GM12878 (cell line): ENCODE results near the gene LYZL1. TPM values are rescaled to one million over a fixed set of nuclear protein-coding genes. Genes with fewer than 3 reads are reported as not detected.

Experiments
- ATAC-seq: fragments of 200-7000 bp; cut with Tn5 transposase; 3 replicates; pipeline ENCODE4 v1.9.1; 2020; ENCODE audit warnings: mild to moderate bottlenecking, moderate library complexity
- BruUV-seq: library from RNA; stranded (reverse); fragments of 400-500 nt; replicated peaks from 2 replicates; lab custom pipeline; 2021; lab: Mats Ljungman, UMichigan
- CTCF ChIA-PET: fragments of 300-600 bp; sonication (Branson Sonifier 250); formaldehyde crosslinking; extraction: SDS; loops from one replicate; lab custom pipeline; 2021; ENCODE audit warnings: inconsistent platforms; lab: Yijun Ruan, JAX
- POLR2A ChIA-PET: fragments of 350-600 bp; formaldehyde crosslinking; extraction: SDS; loops from one replicate; lab custom pipeline; 2021; ENCODE audit warnings: inconsistent platforms; lab: Charles Lee
- RAD21 ChIA-PET: fragments of 300-600 bp; sonication (Branson Sonifier 250); formaldehyde crosslinking; loops from one replicate; lab custom pipeline; 2023; ENCODE audit warnings: antibody characterized with exemption; ENCODE audit not compliant: unreplicated experiment; lab: Charles Lee
- SMC1A ChIA-PET: fragments of 300-600 bp; sonication (Branson Sonifier 250); formaldehyde crosslinking; loops from one replicate; lab custom pipeline; 2023; ENCODE audit not compliant: unreplicated experiment, uncharacterized antibody; lab: Charles Lee
- DNase-seq: peaks from one replicate; pipeline ENCODE4 v3.0.0-alpha.2; 2011; ENCODE audit warnings: low read depth, low spot score
- FAIRE-seq: peaks from 3 replicates; lab custom pipeline; 2011; peaks lifted over from hg19 to GRCh38; lab: Jason Lieb, UNC
- H2AFZ ChIP-seq: 2 replicates; pipeline ENCODE4 v1.6.0; 2011; ENCODE audit warnings: low read depth, low read length, control low read depth; ENCODE audit not compliant: control insufficient read depth
- H3K27ac ChIP-seq: 2 replicates; pipeline ENCODE4 v1.5.1; 2011; ENCODE audit warnings: control low read depth; ENCODE audit not compliant: control insufficient read depth, insufficient read depth
- H3K27me3 ChIP-seq, 2 experiments: replicated peaks in 1 of 2; 2 replicates each; pipeline versions ENCODE4 v1.6.0 to v1.6.1; 2011; ENCODE audit warnings: low read length in 1 of 2; ENCODE audit not compliant: control insufficient read depth in 2 of 2, insufficient read depth in 2 of 2
- H3K36me3 ChIP-seq, 2 experiments: 2 replicates each; pipeline ENCODE4 v1.5.1; 2011; ENCODE audit warnings: low read length in 1 of 2; ENCODE audit not compliant: control insufficient read depth in 2 of 2, insufficient read depth in 2 of 2
- H3K4me1 ChIP-seq: 2 replicates; pipeline ENCODE4 v1.6.1; 2011; ENCODE audit warnings: mild to moderate bottlenecking, low read length, moderate library complexity, mixed read lengths; ENCODE audit not compliant: control insufficient read depth, insufficient read depth
- H3K4me2 ChIP-seq: 2 replicates; pipeline ENCODE4 v1.6.0; 2011; ENCODE audit warnings: control low read depth; ENCODE audit not compliant: control insufficient read depth, insufficient read depth
- H3K4me3 ChIP-seq: fragments of 200-600 bp; sonication (generic); 2 replicates; pipeline ENCODE4 v1.5.1; 2016
- H3K79me2 ChIP-seq: 2 replicates; pipeline ENCODE4 v1.6.0; 2011; ENCODE audit warnings: low read length; ENCODE audit not compliant: control insufficient read depth, insufficient read depth
- H3K9ac ChIP-seq: 2 replicates; pipeline ENCODE4 v1.8.0; 2011; ENCODE audit warnings: low read length, control low read depth, mixed read lengths; ENCODE audit not compliant: control insufficient read depth, insufficient read depth
- H3K9me3 ChIP-seq: replicated peaks from 3 replicates; pipeline ENCODE4 v1.5.1; 2011; ENCODE audit warnings: mild to moderate bottlenecking, low read length; ENCODE audit not compliant: control insufficient read depth, insufficient read depth
- H4K20me1 ChIP-seq: 2 replicates; pipeline ENCODE4 v1.6.0; 2011; ENCODE audit not compliant: control insufficient read depth, insufficient read depth
- BRCA1 ChIP-seq: IDR thresholded peaks from 2 replicates; pipeline ENCODE4 v1.6.1; 2011; ENCODE audit warnings: low read depth, low read length, improper control_type of control experiment
- CREB1 ChIP-seq: IDR thresholded peaks from 2 replicates; pipeline ENCODE4 v1.6.1; 2012; ENCODE audit warnings: low read depth, mild to moderate bottlenecking, inconsistent platforms
- GATAD2B ChIP-seq: fragments of 450-650 bp; conservative IDR thresholded peaks from 2 replicates; pipeline ENCODE4 v1.6.1; 2017; ENCODE audit warnings: low read depth, mild to moderate bottlenecking, moderate library complexity
- KAT2A ChIP-seq: conservative IDR thresholded peaks from 2 replicates; pipeline ENCODE4 v1.6.1; 2011; ENCODE audit warnings: low read depth, low read length; ENCODE audit not compliant: control insufficient read depth
- KDM1A ChIP-seq: fragments of 200-600 bp; sonication (generic); IDR thresholded peaks from 2 replicates; pipeline ENCODE4 v1.6.1; 2016; ENCODE audit warnings: borderline replicate concordance
- MLLT1 ChIP-seq: fragments of 450-650 bp; IDR thresholded peaks from 2 replicates; pipeline ENCODE4 v1.6.1; 2016; ENCODE audit warnings: mild to moderate bottlenecking
- NFYA ChIP-seq: IDR thresholded peaks from 2 replicates; pipeline ENCODE4 v1.6.1; 2011; ENCODE audit warnings: low read depth, mild to moderate bottlenecking, low read length, improper control_type of control experiment, borderline replicate concordance
- NRF1 ChIP-seq: conservative IDR thresholded peaks from 2 replicates; pipeline ENCODE4 v1.6.1; 2011; ENCODE audit warnings: mild to moderate bottlenecking, low read depth, low read length, improper control_type of control experiment
- RAD21 ChIP-seq: IDR thresholded peaks from 2 replicates; pipeline ENCODE4 v1.6.1; 2011; ENCODE audit warnings: mild to moderate bottlenecking, low read depth, low read length, moderate library complexity; ENCODE audit not compliant: insufficient read depth
- RFX5 ChIP-seq: IDR thresholded peaks from 2 replicates; pipeline ENCODE4 v1.6.1; 2011; ENCODE audit warnings: low read depth, low read length, improper control_type of control experiment
- SMAD5 ChIP-seq: IDR thresholded peaks from 2 replicates; pipeline ENCODE4 v1.6.1; 2016; ENCODE audit warnings: antibody characterized with exemption, low read depth
- SMARCA5 ChIP-seq: fragments of 450-650 bp; IDR thresholded peaks from 2 replicates; pipeline ENCODE4 v1.6.1; 2017; ENCODE audit warnings: mild to moderate bottlenecking
- SMC3 ChIP-seq: IDR thresholded peaks from 2 replicates; pipeline ENCODE4 v1.6.1; 2011; ENCODE audit warnings: low read length, improper control_type of control experiment, borderline replicate concordance
- YY1 ChIP-seq: IDR thresholded peaks from 2 replicates; pipeline ENCODE4 v1.6.1; 2011; ENCODE audit warnings: low read depth, mild to moderate bottlenecking, low read length
- ZBTB40 ChIP-seq: fragments of 450-650 bp; IDR thresholded peaks from 2 replicates; pipeline ENCODE4 v1.6.1; 2016; ENCODE audit warnings: mild to moderate bottlenecking, moderate library complexity, borderline replicate concordance
- WGBS: methylation state at CpG from one replicate; pipeline ENCODE4 v1.1.6; 2016; ENCODE audit warnings: low lambda C conversion rate; ENCODE audit not compliant: insufficient replicate concordance, insufficient coverage; ENCODE audit errors: missing lambda C conversion rate; 5-methylcytosine and 5-hydroxymethylcytosine counted together
- in situ Hi-C: fragments of 300-500 bp; cut with MboI; formaldehyde crosslinking; loops from 9 replicates; pipeline ENCODE4 v1.14.3; 2018; ENCODE audit warnings: mixed read lengths
- intact Hi-C: fragments of 100-400 bp; cut with micrococcal nuclease; formaldehyde crosslinking; loops from one replicate; pipeline ENCODE4 v1.14.2; 2022; ENCODE audit not compliant: unreplicated experiment
- polyA plus RNA-seq, 11 experiments: library from polyadenylated mRNA; depleted of rRNA in 4 of 11; unstranded in 6 of 11; stranded (reverse) in 5 of 11; fragments of >200 nt; fragmentation: Nextera tagmentation in 4 of 11; fragmentation: Illumina TruSeq in 1 of 11; extraction: Ambion mirVana in 4 of 11; extraction: Trizol in 1 of 11; gene quantifications; 1 replicate in 1 of 11; 2 replicates in 10 of 11; pipeline versions ENCODE4 v1.2.1 to v1.2.3, GENCODE V29; 2011 to 2016; ENCODE audit warnings: inconsistent platforms in 2 of 11, missing spikeins in 2 of 11, low read depth in 1 of 11
- total RNA-seq, 4 experiments: library from RNA; depleted of rRNA in 3 of 4; stranded (reverse); fragments of >200 nt in 3 of 4; fragmentation: Illumina TruSeq in 1 of 4; extraction: Trizol in 1 of 4; gene quantifications; 2 replicates each; pipeline versions ENCODE4 v1.2.1 to v1.2.3, GENCODE V29; 2013 to 2021
- TF ChIP-seq, protein P1 (sequence below), 3 experiments: IDR thresholded peaks in 2 of 3; conservative IDR thresholded peaks in 1 of 3; 2 replicates each; pipeline ENCODE4 v1.5.1; 2011; ENCODE audit warnings: low read depth in 3 of 3, low read length in 3 of 3, mild to moderate bottlenecking in 3 of 3, control low read depth in 2 of 3, moderate library complexity in 2 of 3, inconsistent platforms in 1 of 3, mixed read lengths in 1 of 3; ENCODE audit not compliant: control insufficient read depth in 2 of 3, insufficient read depth in 1 of 3; ENCODE audit errors: extremely low read depth in 1 of 3

Gene LYZL1
- total and polyA plus RNA-seq, 10 of the 15 experiments (the other 5 are each of a cell fraction or from before 2014, with no cell fraction given) = not detected

DNA sequence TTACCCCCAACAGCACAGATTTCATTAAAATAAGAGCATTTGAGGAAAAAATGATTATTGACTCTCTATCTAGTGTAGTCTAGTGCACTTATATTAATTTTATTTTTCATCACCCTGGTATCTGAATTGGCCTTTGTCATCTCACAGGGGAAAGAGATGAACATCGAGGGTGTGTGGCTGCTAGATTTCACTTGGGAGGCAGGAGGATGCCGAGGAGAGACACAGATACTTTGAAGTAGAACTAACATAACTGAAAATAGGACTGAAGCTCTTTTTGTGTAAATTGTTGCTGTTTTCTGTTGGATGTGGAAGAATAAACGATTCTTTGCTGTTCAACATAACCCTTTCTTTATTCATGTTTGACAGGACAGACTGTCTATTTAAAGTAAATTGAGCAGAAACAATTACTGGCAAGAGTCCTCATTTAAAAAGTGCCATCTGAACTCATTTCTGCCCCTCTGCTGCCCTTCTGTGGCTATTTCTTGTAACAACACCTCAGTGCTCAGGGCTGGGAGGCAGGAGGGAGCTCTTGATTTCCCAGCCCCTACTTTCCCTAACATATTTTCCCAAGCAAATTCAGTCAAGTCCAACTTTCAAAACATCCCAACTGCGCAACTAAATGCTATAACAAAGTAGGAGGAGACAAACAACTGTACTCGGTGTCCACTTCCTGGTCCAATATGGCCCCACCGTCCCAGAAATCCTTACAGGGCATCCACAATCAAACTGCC is 15.6 kb downstream of the LYZL1 start:
- Histone ChIP-seq H2AFZ (no peak overlapping the region), H3K4me1 (no peaks in the 10 kb centered on the region), H3K79me2 (no peaks in the 10 kb centered on the region), H3K9me3 (no peaks in the 10 kb centered on the region; the same call in 2 of the 3 replicates), H3K36me3 (no peaks in the 10 kb centered on the region), H3K4me2 (no peak overlapping the region), H3K27ac (no peak overlapping the region), H3K27me3 (no peaks in the 10 kb centered on the region), H3K4me3 (no peak overlapping the region), H4K20me1 (no peaks in the 10 kb centered on the region), H3K9ac (no peak overlapping the region)
- FAIRE-seq (peak; percentile 89), DNase-seq (no peak), ATAC-seq (peak; percentile 75)
- POLR2A ChIA-PET = no interaction called here
- RAD21 ChIA-PET = interaction anchor here (0.8 to 1.7 kb wide), 6 partner anchors 11 to 676 kb away, joined by 3 to 9 read pairs (median 4); no protein-coding TSS in a partner anchor
- WGBS = 10% methylated on average over 6 of the region's 6 CpGs
- BruUV-seq = no TSS peak
- SMC1A ChIA-PET = interaction anchor here (0.8 to 1.4 kb wide), 6 partner anchors 61 to 677 kb away, joined by 3 to 5 read pairs (median 4); no protein-coding TSS in a partner anchor
- in situ Hi-C loops = no loop called here
- intact Hi-C loops = loop anchor here (1.0 to 5.0 kb wide), 5 partner anchors 47 to 676 kb away; no protein-coding TSS in a partner anchor
- CTCF ChIA-PET = interaction anchor here (0.6 to 2.8 kb wide), 14 partner anchors 9 to 793 kb away, joined by 3 to 15 read pairs (median 3); no protein-coding TSS in a partner anchor
- TF ChIP-seq YY1 = peak; percentile 45; the same call in 1 of the 2 replicates
- no peak for TF ChIP-seq MLLT1
- TF ChIP-seq RFX5 = no peak
- no peak for TF ChIP-seq GATAD2B
- TF ChIP-seq KDM1A = no peak
- no peak for TF ChIP-seq BRCA1
- no peak for TF ChIP-seq CREB1
- TF ChIP-seq KAT2A = no peak
- no peak for TF ChIP-seq SMAD5
- no peak for TF ChIP-seq SMARCA5
- TF ChIP-seq NRF1 = no peak
- TF ChIP-seq, protein P1, sequence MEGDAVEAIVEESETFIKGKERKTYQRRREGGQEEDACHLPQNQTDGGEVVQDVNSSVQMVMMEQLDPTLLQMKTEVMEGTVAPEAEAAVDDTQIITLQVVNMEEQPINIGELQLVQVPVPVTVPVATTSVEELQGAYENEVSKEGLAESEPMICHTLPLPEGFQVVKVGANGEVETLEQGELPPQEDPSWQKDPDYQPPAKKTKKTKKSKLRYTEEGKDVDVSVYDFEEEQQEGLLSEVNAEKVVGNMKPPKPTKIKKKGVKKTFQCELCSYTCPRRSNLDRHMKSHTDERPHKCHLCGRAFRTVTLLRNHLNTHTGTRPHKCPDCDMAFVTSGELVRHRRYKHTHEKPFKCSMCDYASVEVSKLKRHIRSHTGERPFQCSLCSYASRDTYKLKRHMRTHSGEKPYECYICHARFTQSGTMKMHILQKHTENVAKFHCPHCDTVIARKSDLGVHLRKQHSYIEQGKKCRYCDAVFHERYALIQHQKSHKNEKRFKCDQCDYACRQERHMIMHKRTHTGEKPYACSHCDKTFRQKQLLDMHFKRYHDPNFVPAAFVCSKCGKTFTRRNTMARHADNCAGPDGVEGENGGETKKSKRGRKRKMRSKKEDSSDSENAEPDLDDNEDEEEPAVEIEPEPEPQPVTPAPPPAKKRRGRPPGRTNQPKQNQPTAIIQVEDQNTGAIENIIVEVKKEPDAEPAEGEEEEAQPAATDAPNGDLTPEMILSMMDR (IDR thresholded peaks at IDR 0.05 in 2 of 3, conservative IDR thresholded peaks at IDR 0.05 in 1 of 3; ENCODE audit: control insufficient read depth in 2 of 3, extremely low read depth in 1 of 3, insufficient read depth in 1 of 3, low read depth in 3 of 3, low read length in 3 of 3) = peak; percentile 59 to 77 (median 65)
- TF ChIP-seq RAD21 = peak; percentile 91
- TF ChIP-seq NFYA = no peak
- no peak for TF ChIP-seq ZBTB40
- TF ChIP-seq SMC3 = peak; percentile 90
